Sigmoid colon (tissue), 7 donors: ENCODE measurements around the gene CCL28. TPM values are rescaled to one million over a fixed set of nuclear protein-coding genes. Genes with fewer than 3 reads are reported as not detected.

Source experiments
- DNase-seq: peaks from one replicate; pipeline ENCODE4 v3.0.0-alpha.2; 2019
- H3K27ac ChIP-seq, 4 donors: fragments of 200-600 bp; sonication (generic); one replicate each; pipeline ENCODE4 v1.5.1; 2016 to 2019; ENCODE audit warnings: mild to moderate bottlenecking in 1 of 4
- H3K27me3 ChIP-seq, 3 donors: fragments of 200-600 bp; sonication (generic); one replicate each; pipeline ENCODE4 v1.5.1; 2019; ENCODE audit warnings: mild to moderate bottlenecking in 1 of 3
- H3K36me3 ChIP-seq, 4 donors: fragments of 200-600 bp; sonication (generic); one replicate each; pipeline ENCODE4 v1.5.1; 2016 to 2019
- H3K4me1 ChIP-seq, 4 donors: fragments of 200-600 bp; sonication (generic); one replicate each; pipeline ENCODE4 v1.5.1; 2017 to 2019
- H3K4me3 ChIP-seq, 4 donors: fragments of 200-600 bp; sonication (generic); one replicate each; pipeline ENCODE4 v1.5.1; 2017 to 2019; ENCODE audit warnings: mild to moderate bottlenecking in 2 of 4, moderate library complexity in 1 of 4
- H3K9me3 ChIP-seq, 4 donors: fragments of 200-600 bp in 3 of 4; sonication (generic) in 3 of 4; one replicate each; pipeline versions ENCODE4 v1.5.1 to v1.6.1; 2013 to 2019
- EP300 ChIP-seq, 4 donors: sonication (generic); formaldehyde crosslinking; IDR thresholded peaks; one replicate each; pipeline ENCODE4 v1.6.1; 2017; ENCODE audit warnings: antibody characterized with exemption in 4 of 4
- POLR2A ChIP-seq, 2 donors: fragments of 450-650 bp; IDR thresholded peaks; one replicate each; pipeline ENCODE4 v1.6.1; 2016; ENCODE audit warnings: antibody characterized with exemption in 2 of 2, mild to moderate bottlenecking in 2 of 2, moderate library complexity in 2 of 2
- POLR2AphosphoS5 ChIP-seq, 4 donors: sonication (generic); formaldehyde crosslinking; IDR thresholded peaks; one replicate each; pipeline ENCODE4 v1.6.1; 2017; ENCODE audit warnings: antibody characterized with exemption in 4 of 4
- WGBS, 2 donors: extraction: QIAGEN DNeasy Blood & Tissue Kit; methylation state at CpG; one replicate each; pipeline ENCODE4 v1.1.7; 2013; 5-methylcytosine and 5-hydroxymethylcytosine counted together
- intact Hi-C: fragments of 100-400 bp; cut with DNase I; formaldehyde crosslinking; loops from one replicate; pipeline ENCODE4 v1.15.1; 2023
- polyA plus RNA-seq, 3 donors: library from polyadenylated mRNA; stranded (reverse); fragments of 200-250 nt; gene quantifications; one replicate each; pipeline ENCODE4 v1.2.3, GENCODE V29; 2013
- total RNA-seq, 4 donors: library from RNA; depleted of rRNA; stranded (reverse); fragments of >200 nt; gene quantifications; one replicate each; pipeline ENCODE4 v1.1.0, GENCODE V29; 2016
- TF ChIP-seq, protein P1 (sequence below), 4 experiments: fragments of 450-650 bp in 3 of 4; fragments of 200-600 bp in 1 of 4; IDR thresholded peaks; one replicate each; pipeline ENCODE4 v1.5.1; 2016 to 2019; ENCODE audit warnings: antibody characterized with exemption in 4 of 4, mild to moderate bottlenecking in 3 of 4, moderate library complexity in 2 of 4
- donor health status: healthy with polysubstance abuse.
- donor health status: Bipolar disorder and iron deficiency.
- donor health status: healthy.

CCL28 gene
- total and polyA plus RNA-seq, 7 donors: 0.49 to 68.6 (median 1.7) TPM

DNA sequence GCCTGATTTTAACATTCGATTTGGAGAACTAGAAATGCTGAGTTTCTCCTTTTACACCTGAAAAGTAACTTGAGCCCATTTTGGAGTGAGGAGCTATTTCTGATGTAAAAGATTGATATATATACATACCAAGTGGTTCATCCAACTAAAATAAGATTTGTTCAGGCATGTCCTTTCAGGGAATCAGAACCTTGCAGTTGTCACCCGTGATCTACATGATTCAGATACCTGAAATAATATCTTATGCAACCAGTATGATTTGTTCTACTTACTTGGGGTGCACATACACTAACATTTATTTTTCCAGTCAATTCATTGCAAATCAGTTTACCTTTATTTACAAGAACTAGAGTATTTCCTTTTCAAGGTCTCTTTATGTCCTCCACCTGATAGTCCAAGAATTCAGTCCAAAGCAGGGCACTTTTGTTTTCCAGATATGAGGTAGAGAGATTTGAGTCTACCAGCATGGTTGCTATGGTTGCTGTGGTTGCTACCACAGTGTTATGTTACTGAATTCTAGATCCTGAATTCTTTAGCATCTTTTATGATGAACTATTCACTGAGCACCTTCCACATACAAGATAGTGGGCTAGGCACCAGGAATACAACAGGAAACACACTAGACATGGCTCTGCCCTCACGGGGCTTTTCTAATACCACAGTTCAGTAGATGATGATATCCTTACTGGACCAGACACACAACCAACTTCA is 49.3 kb downstream of the CCL28 start:
- TF ChIP-seq, protein P1, sequence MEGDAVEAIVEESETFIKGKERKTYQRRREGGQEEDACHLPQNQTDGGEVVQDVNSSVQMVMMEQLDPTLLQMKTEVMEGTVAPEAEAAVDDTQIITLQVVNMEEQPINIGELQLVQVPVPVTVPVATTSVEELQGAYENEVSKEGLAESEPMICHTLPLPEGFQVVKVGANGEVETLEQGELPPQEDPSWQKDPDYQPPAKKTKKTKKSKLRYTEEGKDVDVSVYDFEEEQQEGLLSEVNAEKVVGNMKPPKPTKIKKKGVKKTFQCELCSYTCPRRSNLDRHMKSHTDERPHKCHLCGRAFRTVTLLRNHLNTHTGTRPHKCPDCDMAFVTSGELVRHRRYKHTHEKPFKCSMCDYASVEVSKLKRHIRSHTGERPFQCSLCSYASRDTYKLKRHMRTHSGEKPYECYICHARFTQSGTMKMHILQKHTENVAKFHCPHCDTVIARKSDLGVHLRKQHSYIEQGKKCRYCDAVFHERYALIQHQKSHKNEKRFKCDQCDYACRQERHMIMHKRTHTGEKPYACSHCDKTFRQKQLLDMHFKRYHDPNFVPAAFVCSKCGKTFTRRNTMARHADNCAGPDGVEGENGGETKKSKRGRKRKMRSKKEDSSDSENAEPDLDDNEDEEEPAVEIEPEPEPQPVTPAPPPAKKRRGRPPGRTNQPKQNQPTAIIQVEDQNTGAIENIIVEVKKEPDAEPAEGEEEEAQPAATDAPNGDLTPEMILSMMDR (IDR thresholded peaks at IDR 0.05): no peak
- TF ChIP-seq EP300 (IDR thresholded peaks at IDR 0.05) (no peak), POLR2AphosphoS5 (IDR thresholded peaks at IDR 0.05) (no peak), POLR2A (IDR thresholded peaks at IDR 0.05) (no peak)
- H3K4me3 ChIP-seq: no peak overlapping the region
- H3K27ac ChIP-seq: no peak overlapping the region
- no peaks in the 10 kb centered on the region for H3K4me1 ChIP-seq
- no peaks in the 10 kb centered on the region for H3K27me3 ChIP-seq
- no peak for DNase-seq
- intact Hi-C loops: no loop called here
- no peaks in the 10 kb centered on the region for H3K36me3 ChIP-seq
- H3K9me3 ChIP-seq: peaks cover 0 to 2% (median 0%) of the 10 kb centered on the region in 4 donors
- 89 to 96% methylated on average over 3 of the region's 3 CpGs for WGBS, 2 donors

DNA sequence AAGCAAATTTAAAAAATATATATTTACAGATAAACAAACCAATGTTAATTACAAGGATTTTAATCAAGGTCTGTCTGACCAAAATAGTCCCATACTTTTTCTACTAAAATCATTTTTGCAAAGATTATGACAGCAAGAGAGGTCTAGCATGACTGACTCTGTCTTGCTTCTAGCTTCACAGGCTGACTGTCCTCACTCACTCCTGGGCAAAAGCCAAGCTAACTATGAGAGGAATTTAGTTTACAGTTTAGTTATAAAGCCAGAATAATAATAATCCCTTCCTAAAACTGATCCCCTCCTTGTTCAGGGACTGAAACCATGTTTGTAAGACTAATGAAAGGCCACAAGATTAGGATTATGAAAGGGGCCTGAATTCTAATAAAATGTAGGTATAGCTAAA is 53.5 kb downstream of the CCL28 start:
- Histone ChIP-seq H3K4me1 (no peaks in the 10 kb centered on the region), H3K27me3 (no peaks in the 10 kb centered on the region), H3K4me3 (no peak overlapping the region), H3K27ac (no peak overlapping the region), H3K36me3 (no peaks in the 10 kb centered on the region), H3K9me3 (peaks cover 0 to 2% (median 0%) of the 10 kb centered on the region in 4 donors)
- intact Hi-C loops: no loop called here
- no peak for DNase-seq
- TF ChIP-seq, protein P1 (IDR thresholded peaks at IDR 0.05): no peak
- TF ChIP-seq EP300 (IDR thresholded peaks at IDR 0.05): no peak
- no peak for TF ChIP-seq POLR2AphosphoS5 (IDR thresholded peaks at IDR 0.05)
- no peak for TF ChIP-seq POLR2A (IDR thresholded peaks at IDR 0.05)

DNA sequence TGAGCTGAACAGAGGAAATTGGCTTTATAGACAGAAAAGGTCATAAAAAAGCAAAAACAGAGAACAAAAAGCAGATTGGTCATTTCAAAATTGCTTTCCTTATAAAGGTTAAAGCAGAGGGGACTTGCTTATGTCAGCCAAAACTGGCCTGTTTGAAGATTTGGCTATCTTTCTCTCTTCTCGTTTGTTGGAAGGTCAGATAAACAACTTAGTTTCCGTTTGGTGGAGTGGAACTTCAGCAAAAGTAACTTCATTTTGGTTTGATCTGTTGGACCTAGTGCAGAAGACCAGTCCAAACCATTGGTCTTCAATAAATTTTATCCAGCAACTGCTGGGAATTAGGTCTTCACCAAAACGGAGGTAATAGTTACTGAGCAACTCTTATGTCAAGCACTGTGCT is 53.9 kb downstream of the CCL28 start:
- Histone ChIP-seq H3K36me3 (no peaks in the 10 kb centered on the region), H3K9me3 (peaks cover 0 to 2% (median 0%) of the 10 kb centered on the region in 4 donors), H3K27ac (no peak overlapping the region), H3K4me3 (no peak overlapping the region), H3K4me1 (no peaks in the 10 kb centered on the region), H3K27me3 (no peaks in the 10 kb centered on the region)
- intact Hi-C loops: no loop called here
- TF ChIP-seq, protein P1 (IDR thresholded peaks at IDR 0.05): no peak
- no peak for TF ChIP-seq POLR2A (IDR thresholded peaks at IDR 0.05)
- TF ChIP-seq EP300 (IDR thresholded peaks at IDR 0.05): no peak
- no peak for TF ChIP-seq POLR2AphosphoS5 (IDR thresholded peaks at IDR 0.05)
- no peak for DNase-seq
- 46 to 62% methylated on average over 3 of the region's 3 CpGs for WGBS, 2 donors

DNA sequence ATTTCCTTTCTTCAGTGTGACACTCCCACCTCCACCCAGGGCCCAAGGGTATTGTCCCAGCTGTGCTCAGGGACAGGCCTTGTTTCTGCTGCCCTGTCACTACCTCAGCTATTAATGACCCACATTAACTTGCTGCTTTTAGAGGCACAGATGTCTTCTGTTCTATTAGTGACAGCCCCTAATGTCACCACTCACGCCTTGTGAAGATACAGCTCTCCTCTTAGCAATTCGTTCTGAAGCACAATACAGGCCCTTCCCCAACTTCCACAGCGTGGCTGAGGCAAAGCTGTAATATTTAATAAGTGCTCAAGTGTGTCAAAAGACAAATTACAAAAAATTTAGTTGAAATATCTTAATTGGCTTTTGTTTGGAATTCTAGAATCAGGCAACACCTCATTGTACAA is 54.3 kb downstream of the CCL28 start:
- TF ChIP-seq EP300 (IDR thresholded peaks at IDR 0.05) (no peak), POLR2A (IDR thresholded peaks at IDR 0.05) (no peak), POLR2AphosphoS5 (IDR thresholded peaks at IDR 0.05) (no peak)
- TF ChIP-seq, protein P1 (IDR thresholded peaks at IDR 0.05): no peak
- Histone ChIP-seq H3K36me3 (no peaks in the 10 kb centered on the region), H3K9me3 (peaks cover 0 to 2% (median 0%) of the 10 kb centered on the region in 4 donors), H3K27ac (no peak overlapping the region), H3K4me1 (no peaks in the 10 kb centered on the region), H3K4me3 (no peak overlapping the region), H3K27me3 (no peaks in the 10 kb centered on the region)
- WGBS, 2 donors: 66 to 80% methylated on average over 3 of the region's 3 CpGs
- intact Hi-C loops: no loop called here
- DNase-seq: no peak

DNA sequence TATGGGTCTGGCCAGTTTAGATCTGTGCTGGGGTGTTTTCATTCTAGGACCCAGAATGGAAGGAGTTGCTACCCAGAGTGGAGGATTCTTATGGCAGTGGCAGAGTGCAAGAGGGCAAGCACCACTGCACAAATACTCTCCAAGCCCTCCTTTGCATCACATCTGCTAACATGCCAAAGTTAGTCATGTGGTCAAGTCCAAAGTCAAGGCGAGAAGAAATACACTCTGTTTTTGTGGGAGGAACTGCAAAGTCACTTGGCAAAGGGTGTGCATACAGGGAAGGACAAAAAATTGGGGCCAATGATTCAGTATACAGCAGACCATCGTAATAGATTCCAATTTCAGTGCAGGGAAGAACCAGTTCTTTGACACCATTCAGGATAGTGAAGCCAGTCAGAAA is 55.1 kb downstream of the CCL28 start:
- Histone ChIP-seq H3K27ac (no peak overlapping the region), H3K36me3 (no peaks in the 10 kb centered on the region), H3K4me3 (no peak overlapping the region), H3K4me1 (no peaks in the 10 kb centered on the region), H3K27me3 (no peaks in the 10 kb centered on the region), H3K9me3 (peaks cover 0 to 2% (median 0%) of the 10 kb centered on the region in 4 donors)
- intact Hi-C loops: no loop called here
- whole genome bisulfite sequencing, 2 donors: 85% methylated on average over 2 of the region's 2 CpGs
- DNase-seq: no peak
- TF ChIP-seq EP300 (IDR thresholded peaks at IDR 0.05) (no peak), POLR2A (IDR thresholded peaks at IDR 0.05) (no peak), POLR2AphosphoS5 (IDR thresholded peaks at IDR 0.05) (no peak)
- TF ChIP-seq, protein P1 (IDR thresholded peaks at IDR 0.05): no peak
